GM12878 (cell line): Measurements from ENCODE around the gene FGF14. TPM values are rescaled to one million over a fixed set of nuclear protein-coding genes. Genes with fewer than 3 reads are reported as not detected.

ENCODE experiments used
- ATAC-seq: fragments of 200-7000 bp; cut with Tn5 transposase; 3 replicates; pipeline ENCODE4 v1.9.1; 2020; ENCODE audit warnings: mild to moderate bottlenecking, moderate library complexity
- BruUV-seq: library from RNA; stranded (reverse); fragments of 400-500 nt; replicated peaks from 2 replicates; lab custom pipeline; 2021; lab: Mats Ljungman, UMichigan
- CTCF ChIA-PET: fragments of 300-600 bp; sonication (Branson Sonifier 250); formaldehyde crosslinking; extraction: SDS; loops from one replicate; lab custom pipeline; 2021; ENCODE audit warnings: inconsistent platforms; lab: Yijun Ruan, JAX
- POLR2A ChIA-PET: fragments of 350-600 bp; formaldehyde crosslinking; extraction: SDS; loops from one replicate; lab custom pipeline; 2021; ENCODE audit warnings: inconsistent platforms; lab: Charles Lee
- RAD21 ChIA-PET: fragments of 300-600 bp; sonication (Branson Sonifier 250); formaldehyde crosslinking; loops from one replicate; lab custom pipeline; 2023; ENCODE audit warnings: antibody characterized with exemption; ENCODE audit not compliant: unreplicated experiment; lab: Charles Lee
- SMC1A ChIA-PET: fragments of 300-600 bp; sonication (Branson Sonifier 250); formaldehyde crosslinking; loops from one replicate; lab custom pipeline; 2023; ENCODE audit not compliant: unreplicated experiment, uncharacterized antibody; lab: Charles Lee
- DNase-seq: peaks from one replicate; pipeline ENCODE4 v3.0.0-alpha.2; 2011; ENCODE audit warnings: low read depth, low spot score
- FAIRE-seq: peaks from 3 replicates; lab custom pipeline; 2011; peaks lifted over from hg19 to GRCh38; lab: Jason Lieb, UNC
- H2AFZ ChIP-seq: 2 replicates; pipeline ENCODE4 v1.6.0; 2011; ENCODE audit warnings: low read depth, low read length, control low read depth; ENCODE audit not compliant: control insufficient read depth
- H3K27ac ChIP-seq: 2 replicates; pipeline ENCODE4 v1.5.1; 2011; ENCODE audit warnings: control low read depth; ENCODE audit not compliant: control insufficient read depth, insufficient read depth
- H3K27me3 ChIP-seq, 2 experiments: replicated peaks in 1 of 2; 2 replicates each; pipeline versions ENCODE4 v1.6.0 to v1.6.1; 2011; ENCODE audit warnings: low read length in 1 of 2; ENCODE audit not compliant: control insufficient read depth in 2 of 2, insufficient read depth in 2 of 2
- H3K36me3 ChIP-seq, 2 experiments: 2 replicates each; pipeline ENCODE4 v1.5.1; 2011; ENCODE audit warnings: low read length in 1 of 2; ENCODE audit not compliant: control insufficient read depth in 2 of 2, insufficient read depth in 2 of 2
- H3K4me1 ChIP-seq: 2 replicates; pipeline ENCODE4 v1.6.1; 2011; ENCODE audit warnings: mild to moderate bottlenecking, low read length, moderate library complexity, mixed read lengths; ENCODE audit not compliant: control insufficient read depth, insufficient read depth
- H3K4me2 ChIP-seq: 2 replicates; pipeline ENCODE4 v1.6.0; 2011; ENCODE audit warnings: control low read depth; ENCODE audit not compliant: control insufficient read depth, insufficient read depth
- H3K4me3 ChIP-seq: fragments of 200-600 bp; sonication (generic); 2 replicates; pipeline ENCODE4 v1.5.1; 2016
- H3K79me2 ChIP-seq: 2 replicates; pipeline ENCODE4 v1.6.0; 2011; ENCODE audit warnings: low read length; ENCODE audit not compliant: control insufficient read depth, insufficient read depth
- H3K9ac ChIP-seq: 2 replicates; pipeline ENCODE4 v1.8.0; 2011; ENCODE audit warnings: low read length, control low read depth, mixed read lengths; ENCODE audit not compliant: control insufficient read depth, insufficient read depth
- H3K9me3 ChIP-seq: replicated peaks from 3 replicates; pipeline ENCODE4 v1.5.1; 2011; ENCODE audit warnings: mild to moderate bottlenecking, low read length; ENCODE audit not compliant: control insufficient read depth, insufficient read depth
- H4K20me1 ChIP-seq: 2 replicates; pipeline ENCODE4 v1.6.0; 2011; ENCODE audit not compliant: control insufficient read depth, insufficient read depth
- ASH2L ChIP-seq: fragments of 300-600, 200-600 bp; sonication (generic); IDR thresholded peaks from 2 replicates; pipeline ENCODE4 v1.6.1; 2017; ENCODE audit warnings: low read depth, mild to moderate bottlenecking, borderline replicate concordance
- BMI1 ChIP-seq: fragments of 450-650 bp; IDR thresholded peaks from 2 replicates; pipeline ENCODE4 v1.6.1; 2016; ENCODE audit warnings: mild to moderate bottlenecking, moderate library complexity, borderline replicate concordance
- CBX3 ChIP-seq: fragments of 200-600 bp; sonication (generic); IDR thresholded peaks from 2 replicates; pipeline ENCODE4 v1.6.1; 2016; ENCODE audit warnings: low read depth, borderline replicate concordance
- CREM ChIP-seq: IDR thresholded peaks from 2 replicates; pipeline ENCODE4 v1.6.1; 2014; ENCODE audit warnings: antibody characterized with exemption, low read depth
- CUX1 ChIP-seq: IDR thresholded peaks from 2 replicates; pipeline ENCODE4 v1.6.1; 2012; ENCODE audit warnings: improper control_type of control experiment, low read depth, low read length; ENCODE audit not compliant: insufficient replicate concordance
- KAT2A ChIP-seq: conservative IDR thresholded peaks from 2 replicates; pipeline ENCODE4 v1.6.1; 2011; ENCODE audit warnings: low read depth, low read length; ENCODE audit not compliant: control insufficient read depth
- NFYB ChIP-seq: IDR thresholded peaks from 2 replicates; pipeline ENCODE4 v1.6.1; 2011; ENCODE audit warnings: low read depth, mild to moderate bottlenecking, low read length, improper control_type of control experiment, moderate library complexity; ENCODE audit not compliant: insufficient read depth
- SIX5 ChIP-seq: IDR thresholded peaks from 2 replicates; pipeline ENCODE4 v1.6.1; 2011; ENCODE audit warnings: mild to moderate bottlenecking, low read depth, low read length, moderate library complexity; ENCODE audit not compliant: severe bottlenecking
- WRNIP1 ChIP-seq: IDR thresholded peaks from 2 replicates; pipeline ENCODE4 v1.6.1; 2011; ENCODE audit warnings: low read depth, low read length, improper control_type of control experiment, borderline replicate concordance
- WGBS: methylation state at CpG from one replicate; pipeline ENCODE4 v1.1.6; 2016; ENCODE audit warnings: low lambda C conversion rate; ENCODE audit not compliant: insufficient replicate concordance, insufficient coverage; ENCODE audit errors: missing lambda C conversion rate; 5-methylcytosine and 5-hydroxymethylcytosine counted together
- in situ Hi-C: fragments of 300-500 bp; cut with MboI; formaldehyde crosslinking; loops from 9 replicates; pipeline ENCODE4 v1.14.3; 2018; ENCODE audit warnings: mixed read lengths
- intact Hi-C: fragments of 100-400 bp; cut with micrococcal nuclease; formaldehyde crosslinking; loops from one replicate; pipeline ENCODE4 v1.14.2; 2022; ENCODE audit not compliant: unreplicated experiment
- polyA plus RNA-seq, 11 experiments: library from polyadenylated mRNA; depleted of rRNA in 4 of 11; unstranded in 6 of 11; stranded (reverse) in 5 of 11; fragments of >200 nt; fragmentation: Nextera tagmentation in 4 of 11; fragmentation: Illumina TruSeq in 1 of 11; extraction: Ambion mirVana in 4 of 11; extraction: Trizol in 1 of 11; gene quantifications; 1 replicate in 1 of 11; 2 replicates in 10 of 11; pipeline versions ENCODE4 v1.2.1 to v1.2.3, GENCODE V29; 2011 to 2016; ENCODE audit warnings: inconsistent platforms in 2 of 11, missing spikeins in 2 of 11, low read depth in 1 of 11
- total RNA-seq, 4 experiments: library from RNA; depleted of rRNA in 3 of 4; stranded (reverse); fragments of >200 nt in 3 of 4; fragmentation: Illumina TruSeq in 1 of 4; extraction: Trizol in 1 of 4; gene quantifications; 2 replicates each; pipeline versions ENCODE4 v1.2.1 to v1.2.3, GENCODE V29; 2013 to 2021

Gene FGF14
- total and polyA plus RNA-seq, 10 of the 15 experiments (the other 5 are each of a cell fraction or from before 2014, with no cell fraction given): under 0.01 to 0.44 (median 0.04) TPM

DNA sequence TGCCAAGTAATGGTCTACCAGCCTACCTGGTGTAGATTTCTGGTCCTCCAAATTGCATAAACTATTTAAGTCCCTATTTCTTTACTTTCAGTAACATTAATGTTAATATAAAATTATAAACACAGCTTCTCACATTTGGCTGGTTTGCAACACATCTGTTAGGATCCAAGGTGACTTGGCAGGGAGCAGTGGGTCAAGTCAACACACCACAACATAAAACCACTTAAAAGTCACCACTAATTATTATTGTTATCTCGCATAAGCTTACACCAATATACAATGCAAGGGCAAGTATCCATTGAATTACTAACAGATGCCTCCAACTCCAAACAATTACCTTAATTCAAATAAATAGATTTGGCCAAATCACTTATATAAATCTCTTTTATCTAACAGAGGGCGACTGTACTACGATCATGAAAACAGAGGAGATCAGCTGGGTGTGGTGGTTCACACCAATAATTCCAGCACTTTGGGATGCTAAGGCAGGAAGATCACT, 74.7 kb downstream of the FGF14 start:
- H3K9me3 ChIP-seq: no peaks in the 10 kb centered on the region
- no peak overlapping the region for H3K4me2 ChIP-seq
- no peaks in the 10 kb centered on the region for H3K27me3 ChIP-seq
- no peaks in the 10 kb centered on the region for H3K36me3 ChIP-seq
- ATAC-seq: no peak
- SMC1A ChIA-PET: interaction anchor here (0.7 to 1.5 kb wide), 3 partner anchors 9 to 41 kb away, joined by 3 read pairs; no protein-coding TSS in a partner anchor
- CTCF ChIA-PET: no interaction called here
- H3K4me3 ChIP-seq: no peak overlapping the region
- 13% methylated on average over 3 of the region's 3 CpGs for WGBS
- H3K27ac ChIP-seq: no peak overlapping the region
- H2AFZ ChIP-seq: no peak overlapping the region
- RAD21 ChIA-PET: no interaction called here
- H3K79me2 ChIP-seq: no peaks in the 10 kb centered on the region
- in situ Hi-C loops (no loop called here), intact Hi-C loops (no loop called here)
- H4K20me1 ChIP-seq: no peaks in the 10 kb centered on the region
- no peaks in the 10 kb centered on the region for H3K4me1 ChIP-seq
- POLR2A ChIA-PET: no interaction called here
- TF ChIP-seq CBX3 (no peak), WRNIP1 (no peak), ASH2L (no peak), CREM (no peak), KAT2A (no peak), NFYB (no peak), BMI1 (no peak), SIX5 (no peak), CUX1 (no peak)
- no peak for DNase-seq
- no peak overlapping the region for H3K9ac ChIP-seq
- BruUV-seq: no TSS peak
- no peak for FAIRE-seq
